Ecto neural progenitor cell (in vitro differentiated cells): ENCODE results near the gene RIMS4.

ENCODE experiments used
- DNase-seq: peaks from one replicate; pipeline ENCODE4 v3.0.0-alpha.2; 2018; ENCODE audit warnings: low spot score

The RIMS4 gene

GRCh38 chr20:44810391-44811149 is at the start of gene RIMS4:
Gene RIMS4, minus strand, starts transcription at chr20:44810546. Its CDS starts 275 bp downstream, at chr20:44810271.
- peak; percentile 70 for DNase-seq

GRCh38 chr20:44858606-44859360 is 48.4 kb upstream of the RIMS4 start:
- DNase-seq, result no peak

- no peak for DNase-seq
Observed at GRCh38 chr20:44856856-44857448, 46.6 kb upstream of the RIMS4 start.

- no peak for DNase-seq
Observed at GRCh38 chr20:44856442-44856841, 46.1 kb upstream of the RIMS4 start.

- DNase-seq, result no peak
Observed at GRCh38 chr20:44851545-44851944, 41.2 kb upstream of the RIMS4 start.

- no peak for DNase-seq
Observed at GRCh38 chr20:44850837-44851236, 40.5 kb upstream of the RIMS4 start.

GRCh38 chr20:44850272-44850671 is 39.9 kb upstream of the RIMS4 start:
- no peak for DNase-seq

- no peak for DNase-seq
Observed at GRCh38 chr20:44849703-44850102, 39.4 kb upstream of the RIMS4 start.

- no peak for DNase-seq
Observed at GRCh38 chr20:44848254-44849015, 38.1 kb upstream of the RIMS4 start.

- no peak for DNase-seq
Observed at GRCh38 chr20:44843876-44844275, 33.5 kb upstream of the RIMS4 start.

- DNase-seq, result peak; percentile 5
Observed at GRCh38 chr20:44841955-44842354, 31.6 kb upstream of the RIMS4 start.

- DNase-seq, result peak; percentile 9
Observed at GRCh38 chr20:44840826-44841225, 30.5 kb upstream of the RIMS4 start.

GRCh38 chr20:44839481-44839880 is 29.1 kb upstream of the RIMS4 start:
- peak; percentile 3 for DNase-seq

- no peak for DNase-seq
Observed at GRCh38 chr20:44838521-44838920, 28.2 kb upstream of the RIMS4 start.

GRCh38 chr20:44837946-44838345 is 27.6 kb upstream of the RIMS4 start:
- DNase-seq, result peak; percentile 22

GRCh38 chr20:44836601-44837120 is 26.3 kb upstream of the RIMS4 start:
- DNase-seq, result peak; percentile 11

- peak; percentile 21 for DNase-seq
Observed at GRCh38 chr20:44835661-44836221, 25.4 kb upstream of the RIMS4 start.

- DNase-seq, result no peak
Observed at GRCh38 chr20:44835116-44835515, 24.8 kb upstream of the RIMS4 start.

GRCh38 chr20:44834693-44835092 is 24.3 kb upstream of the RIMS4 start:
- no peak for DNase-seq

- DNase-seq, result peak; percentile 4
Observed at GRCh38 chr20:44833437-44833836, 23.1 kb upstream of the RIMS4 start.

- DNase-seq, result peak; percentile 55
Observed at GRCh38 chr20:44832724-44833123, 22.4 kb upstream of the RIMS4 start.

- DNase-seq, result no peak
Observed at GRCh38 chr20:44830995-44831394, 20.6 kb upstream of the RIMS4 start.
